ENCODE data around the gene RPL18. TPM values are rescaled to one million over a fixed set of nuclear protein-coding genes. Genes with fewer than 3 reads are reported as not detected.

Gene RPL18
- 1,000 to 10,000 TPM; 2,041 to 3,184 (median 2,596) TPM for polyA plus RNA-seq
- long read RNA-seq, donor 1, transcript RPL18-205 (6 exons, 1,036 nt) = minor isoform, 29 of 1,733 reads
- long read RNA-seq, donor 1, transcript RPL18-207 (2 exons, 666 nt) = minor isoform, 66 of 1,733 reads
- long read RNA-seq, donor 1, transcript RPL18-201 (6 exons, 612 nt) = minor isoform, 163 of 1,733 reads
- long read RNA-seq, donor 1, transcript RPL18-208 (7 exons, 1,004 nt) = major isoform, 984 of 1,733 reads
- long read RNA-seq, donor 1, partial matches to known transcripts = 427 of 1,733 reads
- long read RNA-seq, donor 1, other reads (novel, unspliced or antisense) = 22 of 1,733 reads
- long read RNA-seq, donor 2, transcript RPL18-208 (7 exons, 1,004 nt) = major isoform, 210 of 380 reads
- long read RNA-seq, donor 2, transcript RPL18-201 (6 exons, 612 nt) = minor isoform, 46 of 380 reads
- long read RNA-seq, donor 2, transcript RPL18-203 (1 exons, 3,844 nt) = minor isoform, 10 of 380 reads
- long read RNA-seq, donor 2, transcript RPL18-207 (2 exons, 666 nt) = minor isoform, 14 of 380 reads
- long read RNA-seq, donor 2, partial matches to known transcripts = 94 of 380 reads
- long read RNA-seq, donor 2, other reads (novel, unspliced or antisense) = 0 of 380 reads
- long read RNA-seq, donor 3, transcript RPL18-205 (6 exons, 1,036 nt) = minor isoform, 20 of 764 reads
- long read RNA-seq, donor 3, transcript RPL18-208 (7 exons, 1,004 nt) = major isoform, 421 of 764 reads
- long read RNA-seq, donor 3, transcript RPL18-201 (6 exons, 612 nt) = minor isoform, 93 of 764 reads
- long read RNA-seq, donor 3, transcript RPL18-207 (2 exons, 666 nt) = minor isoform, 28 of 764 reads
- long read RNA-seq, donor 3, partial matches to known transcripts = 184 of 764 reads
- long read RNA-seq, donor 3, other reads (novel, unspliced or antisense) = 0 of 764 reads
- long read RNA-seq, donor 4, transcript RPL18-208 (7 exons, 1,004 nt) = major isoform, 12 of 14 reads
- long read RNA-seq, donor 4, partial matches to known transcripts = 0 of 14 reads
- long read RNA-seq, donor 4, other reads (novel, unspliced or antisense) = 0 of 14 reads
- long read RNA-seq, donor 5, transcript RPL18-208 (7 exons, 1,004 nt) = major isoform, 135 of 261 reads
- long read RNA-seq, donor 5, transcript RPL18-201 (6 exons, 612 nt) = minor isoform, 27 of 261 reads
- long read RNA-seq, donor 5, transcript RPL18-207 (2 exons, 666 nt) = minor isoform, 7 of 261 reads
- long read RNA-seq, donor 5, transcript RPL18-203 (1 exons, 3,844 nt) = minor isoform, 9 of 261 reads
- long read RNA-seq, donor 5, partial matches to known transcripts = 81 of 261 reads
- long read RNA-seq, donor 5, other reads (novel, unspliced or antisense) = 0 of 261 reads
- long read RNA-seq, donor 6, transcript RPL18-201 (6 exons, 612 nt) = minor isoform, 61 of 643 reads
- long read RNA-seq, donor 6, transcript RPL18-208 (7 exons, 1,004 nt) = major isoform, 364 of 643 reads
- long read RNA-seq, donor 6, transcript RPL18-203 (1 exons, 3,844 nt) = minor isoform, 9 of 643 reads
- long read RNA-seq, donor 6, transcript RPL18-207 (2 exons, 666 nt) = minor isoform, 17 of 643 reads
- long read RNA-seq, donor 6, partial matches to known transcripts = 179 of 643 reads
- long read RNA-seq, donor 6, other reads (novel, unspliced or antisense) = 0 of 643 reads
- long read RNA-seq, donor 7, transcript RPL18-205 (6 exons, 1,036 nt) = minor isoform, 12 of 1,096 reads
- long read RNA-seq, donor 7, transcript RPL18-207 (2 exons, 666 nt) = minor isoform, 29 of 1,096 reads
- long read RNA-seq, donor 7, transcript RPL18-201 (6 exons, 612 nt) = minor isoform, 93 of 1,096 reads
- long read RNA-seq, donor 7, transcript RPL18-208 (7 exons, 1,004 nt) = major isoform, 716 of 1,096 reads
- long read RNA-seq, donor 7, partial matches to known transcripts = 218 of 1,096 reads
- long read RNA-seq, donor 7, other reads (novel, unspliced or antisense) = 5 of 1,096 reads
- long read RNA-seq, donor 8, transcript RPL18-208 (7 exons, 1,004 nt) = major isoform, 73 of 103 reads
- long read RNA-seq, donor 8, transcript RPL18-201 (6 exons, 612 nt) = minor isoform, 15 of 103 reads
- long read RNA-seq, donor 8, partial matches to known transcripts = 12 of 103 reads
- long read RNA-seq, donor 8, other reads (novel, unspliced or antisense) = 0 of 103 reads
- long read RNA-seq, donor 9, transcript RPL18-201 (6 exons, 612 nt) = minor isoform, 18 of 185 reads
- long read RNA-seq, donor 9, transcript RPL18-208 (7 exons, 1,004 nt) = major isoform, 128 of 185 reads
- long read RNA-seq, donor 9, transcript RPL18-207 (2 exons, 666 nt) = minor isoform, 9 of 185 reads
- long read RNA-seq, donor 9, partial matches to known transcripts = 25 of 185 reads
- long read RNA-seq, donor 9, other reads (novel, unspliced or antisense) = 0 of 185 reads
- long read RNA-seq, donor 10, transcript RPL18-207 (2 exons, 666 nt) = minor isoform, 31 of 849 reads
- long read RNA-seq, donor 10, transcript RPL18-201 (6 exons, 612 nt) = minor isoform, 87 of 849 reads
- long read RNA-seq, donor 10, transcript RPL18-203 (1 exons, 3,844 nt) = minor isoform, 12 of 849 reads
- long read RNA-seq, donor 10, transcript RPL18-208 (7 exons, 1,004 nt) = major isoform, 496 of 849 reads
- long read RNA-seq, donor 10, partial matches to known transcripts = 186 of 849 reads
- long read RNA-seq, donor 10, other reads (novel, unspliced or antisense) = 13 of 849 reads

DNA sequence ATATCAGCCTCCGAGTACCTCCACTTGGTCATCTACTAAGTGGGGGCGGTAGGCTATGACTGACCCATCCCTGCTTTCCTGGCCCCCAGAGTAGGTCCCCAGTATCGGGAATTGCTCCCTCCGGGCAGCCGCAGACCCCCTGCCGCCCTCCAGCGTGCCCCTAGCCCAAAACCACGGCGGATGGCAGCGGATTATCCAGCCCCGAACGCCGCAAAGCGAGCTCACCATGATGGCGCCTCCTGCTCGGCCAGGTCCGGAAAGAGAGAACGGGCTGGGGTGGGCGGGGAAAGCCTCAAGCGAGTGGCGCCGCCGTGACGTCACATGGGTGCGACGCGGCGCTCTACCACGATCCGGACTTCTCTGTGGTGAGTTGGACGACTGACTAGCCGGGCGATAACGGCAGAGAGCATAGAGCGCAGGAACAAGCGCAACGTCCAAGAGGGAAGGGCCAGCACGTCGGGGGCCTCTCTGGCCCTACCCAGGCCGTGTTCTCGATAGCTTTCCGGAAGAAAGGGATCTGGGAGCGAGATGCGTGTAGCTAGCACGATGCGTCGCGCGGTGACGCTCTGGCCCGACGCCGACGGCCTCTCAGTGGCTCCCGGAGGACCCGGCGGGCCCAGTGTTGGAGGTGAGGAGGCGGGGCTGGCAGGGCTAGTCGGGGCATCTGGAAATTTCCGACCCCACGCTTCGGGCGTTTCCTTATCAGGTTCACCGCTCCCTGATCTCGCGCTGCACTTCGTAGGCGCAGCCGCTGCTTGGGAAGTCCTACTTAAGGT, at the start of gene RPL18, which contains the start of gene SPHK2:
Gene RPL18 (minus strand): TSS at position 263 of the 776 bp plus-strand sequence. CDS start 35 bp downstream, at position 228.
Gene SPHK2 (plus strand): TSS at position 591 of the 776 bp plus-strand sequence. CDS start 1,009 bp downstream, outside the sequence.
- WGBS, 3 donors = 0% methylated on average over 59 to 69 of the region's 69 CpGs
- Histone ChIP-seq H3K27ac (ENCODE audit: low read depth in 1 of 3, low read length in 2 of 3) (peak within 1 kb of the TSS; percentile 90 to 97 (median 97)), H3K27me3 (ENCODE audit: control insufficient read depth in 3 of 3, insufficient read depth in 3 of 3, low read length in 3 of 3) (no peaks in the 10 kb centered on the region), H3K9me3 (ENCODE audit: control insufficient read depth in 2 of 2, insufficient read depth in 1 of 2, low read depth in 1 of 2, low read length in 1 of 2) (no peaks in the 10 kb centered on the region), H3K36me3 (ENCODE audit: control insufficient read depth in 3 of 3, insufficient read depth in 2 of 3, low read depth in 1 of 3, low read length in 3 of 3) (peaks cover 0 to 43% (median 16%) of the 10 kb centered on the region in 3 donors), H3K4me1 (ENCODE audit: control insufficient read depth in 3 of 3, insufficient read depth in 2 of 3, low read depth in 1 of 3, low read length in 2 of 3) (peaks cover 0 to 42% (median 5%) of the 10 kb centered on the region in 3 donors), H3K4me3 (ENCODE audit: low read depth in 1 of 3, low read length in 3 of 3) (peak within 1 kb of the TSS; percentile 79 to 98 (median 81))
- DNase-seq = peak; percentile 99 to 100
- FAIRE-seq = no peak

DNA sequence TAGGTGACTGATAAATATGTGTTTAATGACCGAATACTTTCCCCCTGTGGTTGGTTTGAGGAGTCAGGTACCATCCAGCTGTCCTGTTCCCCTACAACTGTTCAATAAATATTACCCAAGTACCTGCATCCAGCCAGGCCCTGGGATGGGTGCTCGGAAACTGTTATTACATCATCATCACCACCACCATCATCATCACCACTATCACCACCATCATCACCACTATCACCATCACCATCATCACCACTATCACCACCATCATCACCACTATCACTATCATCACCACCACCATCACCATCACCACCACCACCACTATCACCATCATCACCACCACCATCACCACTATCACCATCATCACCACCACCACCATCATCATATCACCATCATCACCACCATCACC, 49.8 kb upstream of the RPL18 start:
- WGBS, 3 donors = 91 to 100% (median 92%) methylated on average over 2 of the region's 2 CpGs
- FAIRE-seq = no peak

DNA sequence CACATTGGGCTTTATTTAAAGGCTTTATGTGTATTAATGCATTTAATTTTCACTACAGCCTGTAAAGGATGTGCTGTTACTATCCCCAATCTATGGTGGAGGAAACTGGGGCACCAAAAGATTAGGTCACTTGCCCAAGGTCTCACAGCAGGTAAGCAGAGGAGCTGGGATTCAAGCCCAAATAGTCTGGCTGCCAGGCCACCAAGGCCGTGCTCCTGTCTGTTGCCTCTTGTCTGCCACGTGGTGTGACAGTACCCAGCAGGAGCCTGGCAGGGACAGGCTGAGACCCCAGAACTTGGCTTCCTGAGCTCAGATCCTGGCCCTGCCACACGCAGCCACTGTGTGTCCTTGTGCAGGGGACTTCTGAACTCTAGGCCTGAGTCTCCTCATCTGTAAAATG, 49.4 kb upstream of the RPL18 start:
- no peaks in the 10 kb centered on the region for H3K27me3 ChIP-seq (ENCODE audit: control insufficient read depth in 3 of 3, insufficient read depth in 3 of 3, low read length in 3 of 3)
- H3K27ac ChIP-seq (ENCODE audit: low read depth in 1 of 3, low read length in 2 of 3) = no peak overlapping the region
- no peaks in the 10 kb centered on the region for H3K9me3 ChIP-seq (ENCODE audit: control insufficient read depth in 2 of 2, insufficient read depth in 1 of 2, low read depth in 1 of 2, low read length in 1 of 2)
- peaks cover 0 to 17% (median 0%) of the 10 kb centered on the region in 3 donors for H3K4me1 ChIP-seq (ENCODE audit: control insufficient read depth in 3 of 3, insufficient read depth in 2 of 3, low read depth in 1 of 3, low read length in 2 of 3)
- FAIRE-seq (no peak), DNase-seq (no peak)
- no peaks in the 10 kb centered on the region for H3K36me3 ChIP-seq (ENCODE audit: control insufficient read depth in 3 of 3, insufficient read depth in 2 of 3, low read depth in 1 of 3, low read length in 3 of 3)
- WGBS, 3 donors = 52 to 82% (median 66%) methylated on average over 3 of the region's 3 CpGs
- no peak overlapping the region for H3K4me3 ChIP-seq (ENCODE audit: low read depth in 1 of 3, low read length in 3 of 3)

More for the DNA sequence above, 49.8 kb upstream of the RPL18 start:
- Histone ChIP-seq H3K4me3 (ENCODE audit: low read depth in 1 of 3, low read length in 3 of 3) (no peak overlapping the region), H3K36me3 (ENCODE audit: control insufficient read depth in 3 of 3, insufficient read depth in 2 of 3, low read depth in 1 of 3, low read length in 3 of 3) (no peaks in the 10 kb centered on the region), H3K27me3 (ENCODE audit: control insufficient read depth in 3 of 3, insufficient read depth in 3 of 3, low read length in 3 of 3) (no peaks in the 10 kb centered on the region), H3K27ac (ENCODE audit: low read depth in 1 of 3, low read length in 2 of 3) (no peak overlapping the region), H3K9me3 (ENCODE audit: control insufficient read depth in 2 of 2, insufficient read depth in 1 of 2, low read depth in 1 of 2, low read length in 1 of 2) (no peaks in the 10 kb centered on the region), H3K4me1 (ENCODE audit: control insufficient read depth in 3 of 3, insufficient read depth in 2 of 3, low read depth in 1 of 3, low read length in 2 of 3) (peaks cover 0 to 21% (median 0%) of the 10 kb centered on the region in 3 donors)
- no peak for DNase-seq

DNA sequence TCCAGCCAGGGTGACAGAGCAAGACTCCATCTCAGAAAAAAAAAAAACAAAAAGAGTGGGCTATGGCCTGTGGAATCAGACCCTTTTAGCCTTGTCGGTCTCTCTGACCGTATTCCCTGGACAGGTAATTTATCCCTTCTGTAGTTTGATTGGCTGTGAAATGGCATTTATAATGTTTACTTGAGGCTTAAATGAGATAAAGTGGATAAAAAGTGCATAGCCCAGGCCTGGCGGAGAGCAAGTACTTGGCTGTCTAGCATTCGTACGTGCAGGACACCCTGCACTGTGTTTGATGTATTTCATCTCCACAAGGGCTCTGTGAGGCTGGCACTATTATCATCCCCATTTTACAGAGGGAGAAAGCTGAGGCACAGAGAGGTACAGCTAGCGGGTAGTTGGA, 46.8 kb upstream of the RPL18 start:
- no peak overlapping the region for H3K27ac ChIP-seq (ENCODE audit: low read depth in 1 of 3, low read length in 2 of 3)
- peaks cover 0 to 6% of the 10 kb centered on the region in 2 donors for H3K9me3 ChIP-seq (ENCODE audit: control insufficient read depth in 2 of 2, insufficient read depth in 1 of 2, low read depth in 1 of 2, low read length in 1 of 2)
- DNase-seq (peak in 1 of 2 donors; percentile 46), FAIRE-seq (no peak)
- no peak overlapping the region for H3K4me3 ChIP-seq (ENCODE audit: low read depth in 1 of 3, low read length in 3 of 3)
- no peaks in the 10 kb centered on the region for H3K36me3 ChIP-seq (ENCODE audit: control insufficient read depth in 3 of 3, insufficient read depth in 2 of 3, low read depth in 1 of 3, low read length in 3 of 3)
- peaks cover 0 to 13% (median 0%) of the 10 kb centered on the region in 3 donors for H3K4me1 ChIP-seq (ENCODE audit: control insufficient read depth in 3 of 3, insufficient read depth in 2 of 3, low read depth in 1 of 3, low read length in 2 of 3)
- 30 to 75% (median 75%) methylated on average over 6 of the region's 6 CpGs for whole genome bisulfite sequencing, 3 donors
- no peaks in the 10 kb centered on the region for H3K27me3 ChIP-seq (ENCODE audit: control insufficient read depth in 3 of 3, insufficient read depth in 3 of 3, low read length in 3 of 3)

DNA sequence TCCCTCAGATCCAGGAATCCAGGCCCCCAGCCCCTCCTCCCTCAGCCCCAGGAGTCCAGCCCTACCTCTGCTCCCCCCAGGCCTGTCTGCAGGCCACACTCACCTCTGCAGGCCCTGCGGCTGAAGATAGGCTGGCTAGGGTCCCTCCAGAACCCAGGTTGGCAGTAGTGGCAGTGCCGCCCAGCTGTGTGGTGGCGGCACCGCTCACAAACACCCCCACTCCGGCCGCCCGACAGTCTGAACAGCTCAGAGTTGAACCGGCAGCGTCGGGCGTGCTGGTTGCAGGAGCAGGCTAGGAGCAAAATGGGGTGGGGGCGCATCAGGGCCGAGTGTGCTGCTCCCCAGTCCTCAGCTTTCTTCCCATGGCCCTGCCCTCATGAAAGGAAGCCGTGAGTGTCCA, 45.5 kb upstream of the RPL18 start:
- FAIRE-seq (no peak), DNase-seq (no peak)
- Histone ChIP-seq H3K9me3 (ENCODE audit: control insufficient read depth in 2 of 2, insufficient read depth in 1 of 2, low read depth in 1 of 2, low read length in 1 of 2) (peaks cover 0 to 8% of the 10 kb centered on the region in 2 donors), H3K27me3 (ENCODE audit: control insufficient read depth in 3 of 3, insufficient read depth in 3 of 3, low read length in 3 of 3) (no peaks in the 10 kb centered on the region), H3K36me3 (ENCODE audit: control insufficient read depth in 3 of 3, insufficient read depth in 2 of 3, low read depth in 1 of 3, low read length in 3 of 3) (no peaks in the 10 kb centered on the region), H3K4me1 (ENCODE audit: control insufficient read depth in 3 of 3, insufficient read depth in 2 of 3, low read depth in 1 of 3, low read length in 2 of 3) (peaks cover 0 to 12% (median 0%) of the 10 kb centered on the region in 3 donors), H3K4me3 (ENCODE audit: low read depth in 1 of 3, low read length in 3 of 3) (no peak overlapping the region), H3K27ac (ENCODE audit: low read depth in 1 of 3, low read length in 2 of 3) (no peak overlapping the region)
- 87 to 93% (median 93%) methylated on average over 11 to 14 of the region's 14 CpGs for WGBS, 3 donors

DNA sequence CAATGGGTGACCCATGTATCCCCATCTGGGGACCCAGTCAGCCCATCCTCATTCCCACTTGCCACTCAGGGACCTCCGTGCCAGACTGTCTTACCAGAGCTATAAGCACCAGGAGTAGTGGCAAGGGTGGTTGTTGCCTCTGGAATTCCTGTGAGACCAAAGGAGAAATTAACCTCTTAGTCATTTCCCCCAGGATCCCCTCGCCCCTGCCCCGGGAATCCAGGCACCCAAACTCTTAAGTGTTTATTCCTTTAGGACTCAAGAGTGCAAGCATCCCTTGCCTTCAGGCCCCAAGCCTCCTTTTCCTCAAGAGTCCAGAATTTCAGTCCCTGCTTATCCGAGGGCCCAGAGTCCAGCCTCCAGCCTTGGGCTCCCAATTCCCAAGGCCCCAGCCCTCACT, 44.7 kb upstream of the RPL18 start:
- Histone ChIP-seq H3K36me3 (ENCODE audit: control insufficient read depth in 3 of 3, insufficient read depth in 2 of 3, low read depth in 1 of 3, low read length in 3 of 3) (no peaks in the 10 kb centered on the region), H3K9me3 (ENCODE audit: control insufficient read depth in 2 of 2, insufficient read depth in 1 of 2, low read depth in 1 of 2, low read length in 1 of 2) (peaks cover 0 to 8% of the 10 kb centered on the region in 2 donors), H3K4me1 (ENCODE audit: control insufficient read depth in 3 of 3, insufficient read depth in 2 of 3, low read depth in 1 of 3, low read length in 2 of 3) (peaks cover 0 to 12% (median 0%) of the 10 kb centered on the region in 3 donors), H3K27me3 (ENCODE audit: control insufficient read depth in 3 of 3, insufficient read depth in 3 of 3, low read length in 3 of 3) (no peaks in the 10 kb centered on the region), H3K4me3 (ENCODE audit: low read depth in 1 of 3, low read length in 3 of 3) (no peak overlapping the region), H3K27ac (ENCODE audit: low read depth in 1 of 3, low read length in 2 of 3) (no peak overlapping the region)
- no peak for DNase-seq
- no peak for FAIRE-seq
- 85 to 95% (median 90%) methylated on average over 4 of the region's 4 CpGs for WGBS, 3 donors

Data from small intestine (tissue), 16 donors.